HEK293 (cell line): ENCODE results near the gene PPP2CA.

Experiments used
- CTCF ChIA-PET: fragments of 350-600 bp; formaldehyde crosslinking; extraction: SDS; loops from one replicate; lab custom pipeline; 2021; ENCODE audit warnings: antibody characterized with exemption; lab: Yijun Ruan, JAX
- POLR2A ChIA-PET: fragments of 300-600 bp; formaldehyde crosslinking; extraction: SDS; loops from one replicate; lab custom pipeline; 2020; ENCODE audit warnings: antibody characterized with exemption, inconsistent platforms; lab: Yijun Ruan, JAX
- H3K27ac ChIP-seq: fragments of 200-500 bp; sonication (Bioruptor generic); 2 replicates; pipeline ENCODE4 v1.5.1; 2014; ENCODE audit warnings: low read depth, low read length, control low read depth, inconsistent platforms; ENCODE audit errors: extremely low read depth
- H3K36me3 ChIP-seq, 2 experiments: fragments of 200-500 bp in 1 of 2; sonication (Bioruptor generic) in 1 of 2; 1 replicate in 1 of 2; 2 replicates in 1 of 2; pipeline ENCODE4 v1.5.1; 2014 to 2017; ENCODE audit warnings: inconsistent platforms in 2 of 2, low read length in 2 of 2; ENCODE audit not compliant: control insufficient read depth in 2 of 2, insufficient read depth in 1 of 2
- H3K4me1 ChIP-seq: fragments of 200-500 bp; sonication (Bioruptor generic); 2 replicates; pipeline ENCODE4 v1.5.1; 2014; ENCODE audit warnings: mild to moderate bottlenecking, low read length, inconsistent platforms; ENCODE audit not compliant: control insufficient read depth, insufficient read depth
- H3K4me3 ChIP-seq: 2 replicates; pipeline ENCODE4 v1.5.1; 2011; ENCODE audit warnings: low read depth, mild to moderate bottlenecking, control low read depth, low read length, moderate library complexity
- H3K9me3 ChIP-seq: fragments of 200-500 bp; sonication (Bioruptor generic); 2 replicates; pipeline ENCODE4 v1.5.1; 2014; ENCODE audit warnings: low read depth, low read length, inconsistent platforms; ENCODE audit not compliant: control insufficient read depth, insufficient read depth
- AEBP2 ChIP-seq: fragments of 450-650 bp; formaldehyde crosslinking; IDR thresholded peaks from 2 replicates; pipeline ENCODE4 v1.5.1; 2016; ENCODE audit warnings: missing biosample characterization, missing genetic modification characterization, borderline replicate concordance
- GLI2 ChIP-seq: fragments of 450-650 bp; formaldehyde crosslinking; IDR thresholded peaks from 2 replicates; pipeline ENCODE4; 2017; ENCODE audit warnings: missing biosample characterization, missing genetic modification characterization, low read depth, borderline replicate concordance
- OSR2 ChIP-seq: fragments of 450-650 bp; formaldehyde crosslinking; IDR thresholded peaks from 2 replicates; pipeline ENCODE4 v1.5.1; 2016; ENCODE audit warnings: missing biosample characterization, missing genetic modification characterization
- PRDM1 ChIP-seq: fragments of 450-650 bp; formaldehyde crosslinking; IDR thresholded peaks from 2 replicates; pipeline ENCODE4; 2016; ENCODE audit warnings: missing biosample characterization, missing genetic modification characterization
- REPIN1 ChIP-seq: fragments of 450-650 bp; formaldehyde crosslinking; IDR thresholded peaks from 2 replicates; pipeline ENCODE4 v1.5.1; 2017; ENCODE audit warnings: missing biosample characterization, missing genetic modification characterization, low read depth
- SALL2 ChIP-seq: fragments of 450-650 bp; formaldehyde crosslinking; IDR thresholded peaks from 2 replicates; pipeline ENCODE4 v1.5.0; 2017; ENCODE audit warnings: missing biosample characterization, mild to moderate bottlenecking, missing genetic modification characterization, borderline replicate concordance
- SP7 ChIP-seq: fragments of 450-650 bp; formaldehyde crosslinking; IDR thresholded peaks from 2 replicates; pipeline ENCODE4 v1.5.1; 2016; ENCODE audit warnings: missing biosample characterization, missing genetic modification characterization
- ZBTB1 ChIP-seq: fragments of 450-650 bp; formaldehyde crosslinking; IDR thresholded peaks from 2 replicates; pipeline ENCODE4 v1.5.1; 2016; ENCODE audit warnings: missing biosample characterization, missing genetic modification characterization
- ZNF10 ChIP-seq: fragments of 450-650 bp; formaldehyde crosslinking; IDR thresholded peaks from 2 replicates; pipeline ENCODE4 v1.5.1; 2017; ENCODE audit warnings: missing biosample characterization, missing genetic modification characterization
- ZNF26 ChIP-seq: fragments of 450-650 bp; formaldehyde crosslinking; IDR thresholded peaks from 2 replicates; pipeline ENCODE4 v1.5.1; 2016; ENCODE audit warnings: missing biosample characterization, missing genetic modification characterization
- ZNF292 ChIP-seq: fragments of 450-650 bp; formaldehyde crosslinking; IDR thresholded peaks from 2 replicates; pipeline ENCODE4 v1.5.1; 2016; ENCODE audit warnings: low read depth, missing biosample characterization, missing genetic modification characterization, borderline replicate concordance
- ZNF423 ChIP-seq: fragments of 450-650 bp; formaldehyde crosslinking; IDR thresholded peaks from 2 replicates; pipeline ENCODE4 v1.5.1; 2016; ENCODE audit warnings: missing biosample characterization, missing genetic modification characterization
- ZNF521 ChIP-seq: fragments of 450-650 bp; formaldehyde crosslinking; IDR thresholded peaks from 2 replicates; pipeline ENCODE4 v1.5.1; 2017; ENCODE audit warnings: missing biosample characterization, mild to moderate bottlenecking, missing genetic modification characterization
- ZNF571 ChIP-seq: fragments of 450-650 bp; formaldehyde crosslinking; IDR thresholded peaks from 2 replicates; pipeline ENCODE4 v1.5.0; 2017; ENCODE audit warnings: missing biosample characterization, missing genetic modification characterization
- ZNF658 ChIP-seq: fragments of 450-650 bp; formaldehyde crosslinking; IDR thresholded peaks from 2 replicates; pipeline ENCODE4; 2016; ENCODE audit warnings: missing biosample characterization, missing genetic modification characterization
- ZNF677 ChIP-seq: fragments of 450-650 bp; IDR thresholded peaks from 2 replicates; pipeline ENCODE4 v1.5.0; 2018; ENCODE audit warnings: missing biosample characterization, mild to moderate bottlenecking, missing genetic modification characterization, moderate library complexity
- ZNF692 ChIP-seq: fragments of 450-650 bp; formaldehyde crosslinking; IDR thresholded peaks from 2 replicates; pipeline ENCODE4 v1.5.1; 2016; ENCODE audit warnings: missing biosample characterization, missing genetic modification characterization
- ZNF747 ChIP-seq: fragments of 450-650 bp; formaldehyde crosslinking; IDR thresholded peaks from 2 replicates; pipeline ENCODE4 v1.5.1; 2016; ENCODE audit warnings: missing biosample characterization, missing genetic modification characterization
- ZSCAN16 ChIP-seq: fragments of 450-650 bp; formaldehyde crosslinking; IDR thresholded peaks from 2 replicates; pipeline ENCODE4 v1.5.1; 2016; ENCODE audit warnings: missing biosample characterization, missing genetic modification characterization
- TF ChIP-seq, protein P1 (sequence below): fragments of 450-650 bp; formaldehyde crosslinking; IDR thresholded peaks from 2 replicates; pipeline ENCODE4 v1.5.1; 2016; ENCODE audit warnings: missing biosample characterization, missing genetic modification characterization
- TF ChIP-seq, protein P2 (sequence below): fragments of 450-650 bp; formaldehyde crosslinking; IDR thresholded peaks from 2 replicates; pipeline ENCODE4 v1.5.1; 2016; ENCODE audit warnings: missing biosample characterization, missing genetic modification characterization
- TF ChIP-seq, protein P3 (sequence below): fragments of 450-650 bp; formaldehyde crosslinking; IDR thresholded peaks from 2 replicates; pipeline ENCODE4 v1.5.1; 2017; ENCODE audit warnings: missing biosample characterization, missing genetic modification characterization

The PPP2CA gene

DNA sequence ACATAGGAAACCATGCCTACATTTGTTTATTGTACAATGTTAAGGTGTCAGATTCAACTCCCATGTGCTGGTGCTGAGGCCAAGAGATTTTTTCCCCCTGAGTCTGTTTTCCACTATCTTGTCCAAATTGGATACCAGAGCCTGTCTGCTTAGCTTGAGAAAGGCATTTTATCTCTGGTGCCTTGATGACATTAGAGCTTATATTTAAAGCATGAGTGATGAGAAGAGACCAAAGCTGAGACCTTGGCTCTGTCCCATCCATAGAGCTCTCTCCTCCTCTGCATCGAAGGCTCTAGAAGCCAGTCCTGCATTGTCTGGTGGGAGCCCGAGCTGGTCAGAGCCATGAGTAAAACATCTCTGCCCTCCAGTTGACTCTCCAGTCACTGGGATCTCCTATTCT, 10.4 kb upstream of the PPP2CA start:
- H3K4me3 ChIP-seq, result no peak overlapping the region
- ChIA-PET POLR2A (interaction anchor here (1.4 to 2.4 kb wide), 2 partner anchors 9 to 11 kb away, joined by 6 to 23 read pairs; partner anchors contain the start of gene PPP2CA), CTCF (interaction anchor here (0.6 to 1.6 kb wide), 4 partner anchors 8 to 350 kb away, joined by 3 to 6 read pairs (median 4); partner anchors contain the start of gene PPP2CA)
- no peaks in the 10 kb centered on the region for H3K36me3 ChIP-seq
- no peaks in the 10 kb centered on the region for H3K9me3 ChIP-seq
- peaks cover 4% of the 10 kb centered on the region; the same call in 1 of the 2 replicates for H3K4me1 ChIP-seq
- H3K27ac ChIP-seq, result no peak overlapping the region
- TF ChIP-seq ZNF658 (tag by site-specific recombination), result no peak
- no peak for TF ChIP-seq PRDM1 (tag by site-specific recombination)
- TF ChIP-seq ZNF521 (tag by site-specific recombination), result no peak
- TF ChIP-seq OSR2 (tag by site-specific recombination), result no peak
- no peak for TF ChIP-seq ZNF26 (tag by site-specific recombination)
- TF ChIP-seq ZNF692 (tag by site-specific recombination), result no peak
- TF ChIP-seq ZNF292 (tag by site-specific recombination), result no peak
- no peak for TF ChIP-seq GLI2
- TF ChIP-seq, protein P1, sequence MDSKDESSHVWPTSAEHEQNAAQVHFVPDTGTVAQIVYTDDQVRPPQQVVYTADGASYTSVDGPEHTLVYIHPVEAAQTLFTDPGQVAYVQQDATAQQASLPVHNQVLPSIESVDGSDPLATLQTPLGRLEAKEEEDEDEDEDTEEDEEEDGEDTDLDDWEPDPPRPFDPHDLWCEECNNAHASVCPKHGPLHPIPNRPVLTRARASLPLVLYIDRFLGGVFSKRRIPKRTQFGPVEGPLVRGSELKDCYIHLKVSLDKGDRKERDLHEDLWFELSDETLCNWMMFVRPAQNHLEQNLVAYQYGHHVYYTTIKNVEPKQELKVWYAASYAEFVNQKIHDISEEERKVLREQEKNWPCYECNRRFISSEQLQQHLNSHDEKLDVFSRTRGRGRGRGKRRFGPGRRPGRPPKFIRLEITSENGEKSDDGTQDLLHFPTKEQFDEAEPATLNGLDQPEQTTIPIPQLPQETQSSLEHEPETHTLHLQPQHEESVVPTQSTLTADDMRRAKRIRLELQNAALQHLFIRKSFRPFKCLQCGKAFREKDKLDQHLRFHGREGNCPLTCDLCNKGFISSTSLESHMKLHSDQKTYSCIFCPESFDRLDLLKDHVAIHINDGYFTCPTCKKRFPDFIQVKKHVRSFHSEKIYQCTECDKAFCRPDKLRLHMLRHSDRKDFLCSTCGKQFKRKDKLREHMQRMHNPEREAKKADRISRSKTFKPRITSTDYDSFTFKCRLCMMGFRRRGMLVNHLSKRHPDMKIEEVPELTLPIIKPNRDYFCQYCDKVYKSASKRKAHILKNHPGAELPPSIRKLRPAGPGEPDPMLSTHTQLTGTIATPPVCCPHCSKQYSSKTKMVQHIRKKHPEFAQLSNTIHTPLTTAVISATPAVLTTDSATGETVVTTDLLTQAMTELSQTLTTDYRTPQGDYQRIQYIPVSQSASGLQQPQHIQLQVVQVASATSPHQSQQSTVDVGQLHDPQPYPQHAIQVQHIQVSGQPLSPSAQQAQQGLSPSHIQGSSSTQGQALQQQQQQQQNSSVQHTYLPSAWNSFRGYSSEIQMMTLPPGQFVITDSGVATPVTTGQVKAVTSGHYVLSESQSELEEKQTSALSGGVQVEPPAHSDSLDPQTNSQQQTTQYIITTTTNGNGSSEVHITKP (tag by site-specific recombination), result no peak
- no peak for TF ChIP-seq AEBP2 (tag by site-specific recombination)
- TF ChIP-seq ZNF571, result no peak
- TF ChIP-seq SP7 (tag by site-specific recombination), result no peak
- TF ChIP-seq ZNF423 (tag by site-specific recombination), result no peak
- TF ChIP-seq, protein P2, sequence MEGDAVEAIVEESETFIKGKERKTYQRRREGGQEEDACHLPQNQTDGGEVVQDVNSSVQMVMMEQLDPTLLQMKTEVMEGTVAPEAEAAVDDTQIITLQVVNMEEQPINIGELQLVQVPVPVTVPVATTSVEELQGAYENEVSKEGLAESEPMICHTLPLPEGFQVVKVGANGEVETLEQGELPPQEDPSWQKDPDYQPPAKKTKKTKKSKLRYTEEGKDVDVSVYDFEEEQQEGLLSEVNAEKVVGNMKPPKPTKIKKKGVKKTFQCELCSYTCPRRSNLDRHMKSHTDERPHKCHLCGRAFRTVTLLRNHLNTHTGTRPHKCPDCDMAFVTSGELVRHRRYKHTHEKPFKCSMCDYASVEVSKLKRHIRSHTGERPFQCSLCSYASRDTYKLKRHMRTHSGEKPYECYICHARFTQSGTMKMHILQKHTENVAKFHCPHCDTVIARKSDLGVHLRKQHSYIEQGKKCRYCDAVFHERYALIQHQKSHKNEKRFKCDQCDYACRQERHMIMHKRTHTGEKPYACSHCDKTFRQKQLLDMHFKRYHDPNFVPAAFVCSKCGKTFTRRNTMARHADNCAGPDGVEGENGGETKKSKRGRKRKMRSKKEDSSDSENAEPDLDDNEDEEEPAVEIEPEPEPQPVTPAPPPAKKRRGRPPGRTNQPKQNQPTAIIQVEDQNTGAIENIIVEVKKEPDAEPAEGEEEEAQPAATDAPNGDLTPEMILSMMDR, result no peak

DNA sequence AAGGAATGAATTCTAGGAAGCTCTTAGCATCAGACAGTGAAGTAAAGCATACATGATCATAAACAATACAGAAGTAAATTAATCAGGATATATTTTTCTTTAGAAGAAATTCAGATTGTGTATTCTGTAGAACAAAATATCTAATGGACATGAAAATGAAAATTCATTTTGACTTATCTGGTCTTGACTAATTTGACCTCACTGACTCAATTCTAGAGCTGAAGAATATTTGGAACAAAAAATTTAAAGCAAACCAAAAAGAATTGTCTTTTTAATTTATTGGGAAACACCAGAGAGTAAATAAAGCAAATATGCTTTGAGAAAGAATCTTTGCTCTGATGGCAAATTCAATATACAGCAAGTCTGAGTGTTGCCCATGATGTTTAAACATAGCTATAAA, 2.8 kb upstream of the PPP2CA start:
- ChIA-PET CTCF (interaction anchor here (0.6 to 1.1 kb wide), 3 partner anchors 9 to 61 kb away, joined by 3 to 5 read pairs (median 3); no protein-coding TSS in a partner anchor), POLR2A (interaction anchor here (0.7 to 1.2 kb wide), 2 partner anchors 20 to 181 kb away, joined by 3 to 6 read pairs; no protein-coding TSS in a partner anchor)
- H3K27ac ChIP-seq, result no peak overlapping the region
- no peak overlapping the region for H3K4me3 ChIP-seq
- H3K9me3 ChIP-seq, result no peaks in the 10 kb centered on the region
- no peaks in the 10 kb centered on the region for H3K4me1 ChIP-seq
- H3K36me3 ChIP-seq, result peaks cover 0 to 8% of the 10 kb centered on the region in 2 experiments; a peak in 1 of 3 replicates
- no peak for TF ChIP-seq ZNF747 (tag by site-specific recombination)
- no peak for TF ChIP-seq REPIN1 (tag by site-specific recombination)
- no peak for TF ChIP-seq ZSCAN16 (tag by site-specific recombination)
- TF ChIP-seq SALL2 (tag by site-specific recombination), result no peak
- TF ChIP-seq ZNF10, result no peak
- no peak for TF ChIP-seq ZNF677 (tag by site-specific recombination)
- TF ChIP-seq, protein P3, sequence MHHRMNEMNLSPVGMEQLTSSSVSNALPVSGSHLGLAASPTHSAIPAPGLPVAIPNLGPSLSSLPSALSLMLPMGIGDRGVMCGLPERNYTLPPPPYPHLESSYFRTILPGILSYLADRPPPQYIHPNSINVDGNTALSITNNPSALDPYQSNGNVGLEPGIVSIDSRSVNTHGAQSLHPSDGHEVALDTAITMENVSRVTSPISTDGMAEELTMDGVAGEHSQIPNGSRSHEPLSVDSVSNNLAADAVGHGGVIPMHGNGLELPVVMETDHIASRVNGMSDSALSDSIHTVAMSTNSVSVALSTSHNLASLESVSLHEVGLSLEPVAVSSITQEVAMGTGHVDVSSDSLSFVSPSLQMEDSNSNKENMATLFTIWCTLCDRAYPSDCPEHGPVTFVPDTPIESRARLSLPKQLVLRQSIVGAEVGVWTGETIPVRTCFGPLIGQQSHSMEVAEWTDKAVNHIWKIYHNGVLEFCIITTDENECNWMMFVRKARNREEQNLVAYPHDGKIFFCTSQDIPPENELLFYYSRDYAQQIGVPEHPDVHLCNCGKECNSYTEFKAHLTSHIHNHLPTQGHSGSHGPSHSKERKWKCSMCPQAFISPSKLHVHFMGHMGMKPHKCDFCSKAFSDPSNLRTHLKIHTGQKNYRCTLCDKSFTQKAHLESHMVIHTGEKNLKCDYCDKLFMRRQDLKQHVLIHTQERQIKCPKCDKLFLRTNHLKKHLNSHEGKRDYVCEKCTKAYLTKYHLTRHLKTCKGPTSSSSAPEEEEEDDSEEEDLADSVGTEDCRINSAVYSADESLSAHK, result no peak
- TF ChIP-seq ZBTB1 (tag by site-specific recombination), result no peak
